Motor neuron (in vitro differentiated cells): ENCODE results near the gene C1QTNF6. TPM values are rescaled to one million over a fixed set of nuclear protein-coding genes. Genes with fewer than 3 reads are reported as not detected.

ENCODE experiments used
- ATAC-seq, 8 experiments: fragments of 200-7000 bp; cut with Tn5 transposase; replicated peaks in 6 of 8; 2 replicates each; pipeline ENCODE4 v1.8.0; 2021; ENCODE audit warnings: mild to moderate bottlenecking in 8 of 8, moderate library complexity in 8 of 8
- H3K27ac ChIP-seq, 2 donors: fragments of 250-450 bp; sonication (Bioruptor Pico); 2 replicates each; pipeline ENCODE4 v1.9.0; 2021; ENCODE audit warnings: antibody characterized with exemption in 2 of 2, mild to moderate bottlenecking in 2 of 2, moderate library complexity in 1 of 2
- H3K4me1 ChIP-seq, 2 donors: fragments of 250-450 bp; sonication (Bioruptor Pico); replicated peaks in 1 of 2; 2 replicates each; pipeline ENCODE4 v1.6.1; 2021; ENCODE audit warnings: antibody characterized with exemption in 2 of 2, mild to moderate bottlenecking in 2 of 2, moderate library complexity in 1 of 2
- H3K4me3 ChIP-seq, 5 donors: fragments of 250-450 bp; sonication (Bioruptor Pico); 2 replicates each; pipeline ENCODE4 v1.9.0; 2021; ENCODE audit warnings: antibody characterized with exemption in 5 of 5, mild to moderate bottlenecking in 5 of 5, moderate library complexity in 4 of 5
- WGBS, 10 experiments: fragments of 450-650 bp; shearing (Covaris generic); methylation state at CpG; one replicate each; pipeline ENCODE4 v1.0.0; 2022; 5-methylcytosine and 5-hydroxymethylcytosine counted together
- in situ Hi-C, 9 experiments: fragments of 400-800 bp; cut with MboI; loops; one replicate each; pipeline ENCODE4 v1.15.0; 2021; ENCODE audit warnings: low sequenced_read_pairs in 9 of 9, low pct_unique_long_range_greater_than_20kb in 2 of 9; ENCODE audit not compliant: unreplicated experiment in 9 of 9
- total RNA-seq, 8 experiments: library from RNA; unstranded; fragments of 300-600 nt; gene quantifications; 2 replicates each; pipeline versions ENCODE4 v1.2.3 to v1.2.4, GENCODE V29; 2022

The C1QTNF6 gene
- total RNA-seq, 8 experiments from 2014 or later, result 2.7 to 116 (median 12.6) TPM

- H3K27ac ChIP-seq, result no peak overlapping the region
- peak; percentile 3 to 63 (median 14) for ATAC-seq
- in situ Hi-C loops, result no loop called here
- peaks cover 0 to 15% of the 10 kb centered on the region in 2 donors for H3K4me1 ChIP-seq
- H3K4me3 ChIP-seq, result no peak overlapping the region
- 60% methylated on average over 1 of the region's 7 CpGs; no CpG with 5 or more reads in 9 of the 10 experiments for WGBS, 10 experiments
Measured at GRCh38 chr22:37229012-37229804, 41.2 kb upstream of the C1QTNF6 start.

GRCh38 chr22:37228106-37229011 is 40.3 kb upstream of the C1QTNF6 start:
- Histone ChIP-seq H3K27ac (no peak overlapping the region), H3K4me1 (peaks cover 0 to 11% of the 10 kb centered on the region in 2 donors), H3K4me3 (no peak overlapping the region)
- in situ Hi-C loops, result no loop called here
- ATAC-seq, result peak in 7 of 8 experiments; percentile 8 to 51 (median 18)
- 40 to 100% (median 80%) methylated on average over 1 to 6 of the region's 20 CpGs; no CpG with 5 or more reads in 1 of the 10 experiments for WGBS, 10 experiments

- in situ Hi-C loops, result no loop called here
- Histone ChIP-seq H3K27ac (no peak overlapping the region), H3K4me1 (peaks cover 0 to 11% of the 10 kb centered on the region in 2 donors), H3K4me3 (no peak overlapping the region)
- no peak for ATAC-seq
- 96 to 100% (median 100%) methylated on average over 1 to 8 of the region's 14 CpGs; no CpG with 5 or more reads in 7 of the 10 experiments for WGBS, 10 experiments
Measured at GRCh38 chr22:37226514-37226913, 38.5 kb upstream of the C1QTNF6 start.

- peaks cover 0 to 11% of the 10 kb centered on the region in 2 donors for H3K4me1 ChIP-seq
- in situ Hi-C loops, result no loop called here
- no peak overlapping the region for H3K27ac ChIP-seq
- WGBS, 10 experiments, result 38 to 100% methylated on average over 1 to 2 of the region's 4 CpGs; no CpG with 5 or more reads in 8 of the 10 experiments
- no peak overlapping the region for H3K4me3 ChIP-seq
- no peak for ATAC-seq
Measured at GRCh38 chr22:37226087-37226486, 38.0 kb upstream of the C1QTNF6 start.

GRCh38 chr22:37225481-37225880 is 37.4 kb upstream of the C1QTNF6 start:
- 0 to 80% (median 69%) methylated on average over 1 to 4 of the region's 8 CpGs; no CpG with 5 or more reads in 4 of the 10 experiments for WGBS, 10 experiments
- no peak overlapping the region for H3K27ac ChIP-seq
- in situ Hi-C loops, result no loop called here
- no peak overlapping the region for H3K4me3 ChIP-seq
- H3K4me1 ChIP-seq, result peaks cover 0 to 11% of the 10 kb centered on the region in 2 donors
- ATAC-seq, result peak in 1 of 8 experiments; percentile 22

GRCh38 chr22:37224757-37225420 is 36.8 kb upstream of the C1QTNF6 start:
- in situ Hi-C loops, result no loop called here
- peaks cover 0 to 10% of the 10 kb centered on the region in 2 donors for H3K4me1 ChIP-seq

GRCh38 chr22:37223965-37224551 is 36.0 kb upstream of the C1QTNF6 start:
- Histone ChIP-seq H3K4me1 (peaks cover 0 to 2% of the 10 kb centered on the region in 2 donors), H3K27ac (no peak overlapping the region), H3K4me3 (no peak overlapping the region)
- in situ Hi-C loops, result no loop called here
- ATAC-seq, result no peak
- 75 to 100% (median 100%) methylated on average over 1 to 2 of the region's 3 CpGs; no CpG with 5 or more reads in 5 of the 10 experiments for WGBS, 10 experiments

More at GRCh38 chr22:37224757-37225420, 36.8 kb upstream of the C1QTNF6 start:
- H3K4me3 ChIP-seq, result no peak overlapping the region
- no peak overlapping the region for H3K27ac ChIP-seq
- no peak for ATAC-seq
- WGBS, 10 experiments, result 23 to 100% (median 70%) methylated on average over 1 to 8 of the region's 8 CpGs; no CpG with 5 or more reads in 2 of the 10 experiments

GRCh38 chr22:37222440-37222971 is 34.5 kb upstream of the C1QTNF6 start:
- 49 to 100% (median 76%) methylated on average over 1 to 8 of the region's 8 CpGs; no CpG with 5 or more reads in 2 of the 10 experiments for WGBS, 10 experiments
- in situ Hi-C loops, result no loop called here
- ATAC-seq, result peak in 1 of 8 experiments; percentile 40
- Histone ChIP-seq H3K27ac (no peak overlapping the region), H3K4me3 (no peak overlapping the region), H3K4me1 (no peaks in the 10 kb centered on the region)

GRCh38 chr22:37221424-37222333 is 33.6 kb upstream of the C1QTNF6 start:
- WGBS, 10 experiments, result 61 to 100% (median 81%) methylated on average over 1 to 6 of the region's 10 CpGs; no CpG with 5 or more reads in 3 of the 10 experiments
- Histone ChIP-seq H3K27ac (no peak overlapping the region), H3K4me3 (no peak overlapping the region), H3K4me1 (no peaks in the 10 kb centered on the region)
- in situ Hi-C loops, result no loop called here
- ATAC-seq, result no peak

GRCh38 chr22:37220543-37220981 is 32.5 kb upstream of the C1QTNF6 start:
- 0 to 90% (median 61%) methylated on average over 1 to 4 of the region's 4 CpGs for WGBS, 10 experiments
- no peak overlapping the region for H3K27ac ChIP-seq
- no peak for ATAC-seq
- in situ Hi-C loops, result no loop called here
- no peak overlapping the region for H3K4me3 ChIP-seq
- no peaks in the 10 kb centered on the region for H3K4me1 ChIP-seq

- H3K27ac ChIP-seq, result no peak overlapping the region
- in situ Hi-C loops, result no loop called here
- WGBS, 10 experiments, result 11 to 73% (median 57%) methylated on average over 1 to 4 of the region's 6 CpGs; no CpG with 5 or more reads in 3 of the 10 experiments
- no peak for ATAC-seq
- H3K4me1 ChIP-seq, result peaks cover 3% of the 10 kb centered on the region in 2 donors
- H3K4me3 ChIP-seq, result no peak overlapping the region
Measured at GRCh38 chr22:37219533-37219932, 31.5 kb upstream of the C1QTNF6 start.
